Measurements from ENCODE around the gene CLEC10A.

GRCh38 chr17:7027335-7027734 is 52.7 kb downstream of the CLEC10A start:
- TF ChIP-seq CTCF (IDR thresholded peaks at IDR 0.05; ENCODE audit: poor library complexity) (no peak), EZH2phosphoT487 (IDR thresholded peaks at IDR 0.05; ENCODE audit: low read depth, severe bottlenecking, unreplicated experiment) (no peak), EZH2 (IDR thresholded peaks at IDR 0.05; ENCODE audit: borderline replicate concordance) (no peak)

Data from hepatocyte (in vitro differentiated cells).